Pancreas (tissue), 10 donors: Measurements from ENCODE around the gene OSM. TPM values are rescaled to one million over a fixed set of nuclear protein-coding genes. Genes with fewer than 3 reads are reported as not detected.

Source experiments
- ATAC-seq, 4 donors: fragments of 200-7000 bp; cut with Tn5 transposase; one replicate each; pipeline versions ENCODE4 v1.8.0 to v1.9.1; 2020; ENCODE audit warnings: mild to moderate bottlenecking in 4 of 4, moderate library complexity in 4 of 4
- DNase-seq, 6 donors: peaks; one replicate each; pipeline ENCODE4 v3.0.0-alpha.2; 2020
- FAIRE-seq: peaks from 2 replicates; lab custom pipeline; 2012; peaks lifted over from hg19 to GRCh38; lab: Jason Lieb, UNC
- H3K27ac ChIP-seq, 4 donors: fragments of 200-600 bp; sonication (generic); 1 replicate in 3 of 4; 2 replicates in 1 of 4; pipeline versions ENCODE4 v1.5.0 to v1.8.0; 2020
- H3K27me3 ChIP-seq, 4 donors: fragments of 200-600 bp; one replicate each; pipeline ENCODE4 v1.8.0; 2021
- H3K36me3 ChIP-seq, 3 donors: fragments of 200-600 bp; sonication (generic) in 1 of 3; one replicate each; pipeline versions ENCODE4 v1.5.0 to v1.8.0; 2020 to 2021
- H3K4me1 ChIP-seq, 3 donors: fragments of 200-600 bp; one replicate each; pipeline ENCODE4 v1.8.0; 2021
- H3K4me3 ChIP-seq, 4 donors: fragments of 200-600 bp; sonication (generic) in 2 of 4; one replicate each; pipeline versions ENCODE4 v1.5.0 to v1.8.0; 2020 to 2021
- H3K9me3 ChIP-seq, 4 donors: fragments of 200-600 bp; one replicate each; pipeline ENCODE4 v1.8.0; 2021
- WGBS, 2 donors: extraction: QIAGEN DNeasy Blood & Tissue Kit; methylation state at CpG; one replicate each; pipeline ENCODE4 v1.1.7; 2013; 5-methylcytosine and 5-hydroxymethylcytosine counted together
- intact Hi-C, 3 donors: fragments of 100-400 bp; cut with DNase I; formaldehyde crosslinking; loops; one replicate each; pipeline versions ENCODE4 v1.11.1 to v1.14.2; 2022
- polyA plus RNA-seq, 2 donors: library from polyadenylated mRNA; stranded (reverse); fragments of 200-250 nt; gene quantifications; one replicate each; pipeline ENCODE4 v1.2.3, GENCODE V29; 2013
- total RNA-seq, 6 donors: library from RNA; stranded (reverse); fragmentation: NEBNext Ultra II Directional in 4 of 6; extraction: Animal tissue kit (Norgen Biotek cat#: 25700) in 4 of 6; gene quantifications; one replicate each; pipeline versions ENCODE4 v1.2.1 to v1.2.4, GENCODE V29; 2021 to 2023
- TF ChIP-seq, protein P1 (sequence below), 4 donors: fragments of 200-600 bp; sonication (generic) in 3 of 4; IDR thresholded peaks; one replicate each; pipeline versions ENCODE4 v1.5.0 to v1.8.0; 2021; ENCODE audit warnings: antibody characterized with exemption in 4 of 4
- donor health status: healthy with polysubstance abuse.
- donor health status: DM: no; HTN: no; CAD: no; lungs with moderate emphysema.
- donor health status: DM: no; HTN: no; CAD: no.
- donor health status: control.
- donor health status: control.
- donor health status: Bipolar disorder and iron deficiency.
- donor health status: DM: yes; HTN: yes; CAD: no.
- donor health status: DM: no; HTN: no; CAD: no.
- donor health status: DM: no; HTN: no; CAD: no.
- donor health status: DM: yes; HTN: yes; CAD: no.

The OSM gene
- total and polyA plus RNA-seq, 8 donors: 0.13 to 1.5 (median 0.26) TPM; not detected in 1

GRCh38 chr22:30250039-30250565 is 16.5 kb downstream of the OSM start:
- Histone ChIP-seq H3K4me3 (no peak overlapping the region), H3K36me3 (no peaks in the 10 kb centered on the region), H3K4me1 (no peaks in the 10 kb centered on the region), H3K9me3 (no peaks in the 10 kb centered on the region), H3K27me3 (no peaks in the 10 kb centered on the region), H3K27ac (peak overlapping the region in 2 of 4 donors; percentile 5 to 22)
- ATAC-seq: no peak
- no peak for DNase-seq
- intact Hi-C loops: loop anchor here in 1 of 3 donors (5.0 kb wide), 1 partner anchor 143 kb away; no protein-coding TSS in a partner anchor
- TF ChIP-seq, protein P1, sequence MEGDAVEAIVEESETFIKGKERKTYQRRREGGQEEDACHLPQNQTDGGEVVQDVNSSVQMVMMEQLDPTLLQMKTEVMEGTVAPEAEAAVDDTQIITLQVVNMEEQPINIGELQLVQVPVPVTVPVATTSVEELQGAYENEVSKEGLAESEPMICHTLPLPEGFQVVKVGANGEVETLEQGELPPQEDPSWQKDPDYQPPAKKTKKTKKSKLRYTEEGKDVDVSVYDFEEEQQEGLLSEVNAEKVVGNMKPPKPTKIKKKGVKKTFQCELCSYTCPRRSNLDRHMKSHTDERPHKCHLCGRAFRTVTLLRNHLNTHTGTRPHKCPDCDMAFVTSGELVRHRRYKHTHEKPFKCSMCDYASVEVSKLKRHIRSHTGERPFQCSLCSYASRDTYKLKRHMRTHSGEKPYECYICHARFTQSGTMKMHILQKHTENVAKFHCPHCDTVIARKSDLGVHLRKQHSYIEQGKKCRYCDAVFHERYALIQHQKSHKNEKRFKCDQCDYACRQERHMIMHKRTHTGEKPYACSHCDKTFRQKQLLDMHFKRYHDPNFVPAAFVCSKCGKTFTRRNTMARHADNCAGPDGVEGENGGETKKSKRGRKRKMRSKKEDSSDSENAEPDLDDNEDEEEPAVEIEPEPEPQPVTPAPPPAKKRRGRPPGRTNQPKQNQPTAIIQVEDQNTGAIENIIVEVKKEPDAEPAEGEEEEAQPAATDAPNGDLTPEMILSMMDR (IDR thresholded peaks at IDR 0.05): no peak
- 79 to 86% methylated on average over 3 of the region's 3 CpGs for WGBS, 2 donors
- no peak for FAIRE-seq

- Histone ChIP-seq H3K27ac (no peak overlapping the region), H3K9me3 (no peaks in the 10 kb centered on the region), H3K4me3 (no peak overlapping the region), H3K27me3 (no peaks in the 10 kb centered on the region), H3K4me1 (no peaks in the 10 kb centered on the region), H3K36me3 (no peaks in the 10 kb centered on the region)
- intact Hi-C loops: loop anchor here in 1 of 3 donors (5.0 kb wide), 1 partner anchor 142 kb away; no protein-coding TSS in a partner anchor
- TF ChIP-seq, protein P1 (IDR thresholded peaks at IDR 0.05): no peak
- DNase-seq (no peak), FAIRE-seq (no peak), ATAC-seq (no peak)
- WGBS, 2 donors: 75 to 80% methylated on average over 27 of the region's 27 CpGs
Measured at GRCh38 chr22:30249049-30250038, 17.3 kb downstream of the OSM start.

DNA sequence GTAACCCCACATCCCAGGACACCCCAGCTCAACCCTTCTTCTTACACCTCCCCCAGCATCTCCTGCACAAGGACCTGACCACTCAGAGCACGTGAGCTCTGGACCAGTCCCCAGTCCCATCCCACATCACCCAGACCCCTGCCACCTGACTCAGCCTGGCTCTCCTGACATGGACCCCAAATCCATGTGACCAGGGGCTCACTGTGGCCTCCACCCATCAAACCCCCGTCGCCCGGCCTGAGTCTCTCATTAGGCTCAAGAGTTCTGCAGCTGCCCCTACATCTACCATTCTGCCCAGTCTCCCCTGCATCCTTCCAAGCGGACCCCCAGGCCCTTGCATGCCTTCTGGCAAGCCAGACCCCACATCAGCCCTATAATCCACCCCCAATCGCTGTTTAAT is 18.2 kb downstream of the OSM start:
- Histone ChIP-seq H3K27me3 (no peaks in the 10 kb centered on the region), H3K4me3 (no peak overlapping the region), H3K4me1 (no peaks in the 10 kb centered on the region), H3K36me3 (no peaks in the 10 kb centered on the region), H3K9me3 (no peaks in the 10 kb centered on the region), H3K27ac (no peak overlapping the region)
- TF ChIP-seq, protein P1 (IDR thresholded peaks at IDR 0.05): no peak
- no peak for ATAC-seq
- WGBS, 2 donors: 60 to 73% methylated on average over 6 of the region's 6 CpGs
- intact Hi-C loops: no loop called here
- no peak for FAIRE-seq
- no peak for DNase-seq

GRCh38 chr22:30247974-30248373 is 18.7 kb downstream of the OSM start:
- TF ChIP-seq, protein P1 (IDR thresholded peaks at IDR 0.05): no peak
- DNase-seq: no peak
- H3K27me3 ChIP-seq: no peaks in the 10 kb centered on the region
- H3K4me3 ChIP-seq: no peak overlapping the region
- no peak for FAIRE-seq
- no peaks in the 10 kb centered on the region for H3K4me1 ChIP-seq
- no peaks in the 10 kb centered on the region for H3K9me3 ChIP-seq
- intact Hi-C loops: no loop called here
- H3K27ac ChIP-seq: no peak overlapping the region
- H3K36me3 ChIP-seq: no peaks in the 10 kb centered on the region
- 60 to 71% methylated on average over 12 of the region's 12 CpGs for WGBS, 2 donors
- ATAC-seq: no peak
